Gastrocnemius medialis (tissue), 4 donors: ENCODE results near the gene LRRN2. TPM values are rescaled to one million over a fixed set of nuclear protein-coding genes. Genes with fewer than 3 reads are reported as not detected.

ENCODE experiments used
- ATAC-seq, 2 donors: fragments of 150-250 bp; one replicate each; pipeline ENCODE4 v1.9.1; 2016
- DNase-seq, 2 donors: peaks; one replicate each; pipeline ENCODE4 v3.0.0-alpha.2; 2019
- H3K27ac ChIP-seq, 4 donors: fragments of 200-600 bp; sonication (generic); 1 replicate in 1 of 4; 2 replicates in 3 of 4; pipeline ENCODE4 v1.5.1; 2016 to 2018; ENCODE audit warnings: mild to moderate bottlenecking in 2 of 4, moderate library complexity in 1 of 4
- H3K27me3 ChIP-seq, 3 donors: fragments of 200-600 bp; sonication (generic) in 2 of 3; 1 replicate in 1 of 3; 2 replicates in 2 of 3; pipeline versions ENCODE4 v1.5.1 to v1.6.0; 2016 to 2019; ENCODE audit warnings: mild to moderate bottlenecking in 1 of 3, moderate library complexity in 1 of 3
- H3K36me3 ChIP-seq, 2 donors: fragments of 200-600 bp; sonication (generic) in 1 of 2; one replicate each; pipeline ENCODE4 v1.5.1; 2017 to 2018
- H3K4me1 ChIP-seq, 2 donors: fragments of 200-600 bp; sonication (generic) in 1 of 2; one replicate each; pipeline ENCODE4 v1.5.1; 2016 to 2017; ENCODE audit warnings: mild to moderate bottlenecking in 2 of 2
- H3K4me3 ChIP-seq, 4 donors: fragments of 200-600 bp; sonication (generic) in 3 of 4; 1 replicate in 1 of 4; 2 replicates in 3 of 4; pipeline ENCODE4 v1.5.1; 2016 to 2019; ENCODE audit warnings: mild to moderate bottlenecking in 2 of 4
- H3K9me3 ChIP-seq, 3 donors: fragments of 200-600 bp; sonication (generic) in 2 of 3; 1 replicate in 1 of 3; 2 replicates in 2 of 3; pipeline ENCODE4 v1.5.1; 2016 to 2019
- POLR2A ChIP-seq, 2 donors: fragments of 450-650 bp; IDR thresholded peaks; one replicate each; pipeline ENCODE4 v1.6.1; 2017; ENCODE audit warnings: antibody characterized with exemption in 2 of 2, mild to moderate bottlenecking in 2 of 2, moderate library complexity in 2 of 2
- in situ Hi-C, 4 donors: fragments of 200-750 bp; cut with MboI; loops; one replicate each; pipeline versions ENCODE4 v1.15.0 to v1.8.0; 2017; ENCODE audit warnings: low sequenced_read_pairs in 4 of 4
- intact Hi-C: fragments of 100-400 bp; cut with DNase I; formaldehyde crosslinking; loops from one replicate; pipeline ENCODE4 v1.15.1; 2023; ENCODE audit warnings: low total_unique reads
- total RNA-seq, 4 donors: library from RNA; depleted of rRNA; stranded (reverse); fragments of >200 nt; gene quantifications; one replicate each; pipeline versions ENCODE4 v1.1.0 to v1.2.3, GENCODE V29; 2016
- TF ChIP-seq, protein P1 (sequence below), 5 experiments: fragments of 450-650 bp in 3 of 5; fragments of 200-600 bp in 2 of 5; sonication (generic) in 2 of 5; IDR thresholded peaks in 4 of 5; conservative IDR thresholded peaks in 1 of 5; 1 replicate in 4 of 5; 2 replicates in 1 of 5; pipeline ENCODE4 v1.5.1; 2016 to 2019; ENCODE audit warnings: antibody characterized with exemption in 5 of 5, mild to moderate bottlenecking in 3 of 5, moderate library complexity in 3 of 5

The LRRN2 gene
- total RNA-seq, 4 donors from 2014 or later = 0.46 to 1.1 (median 0.93) TPM

DNA sequence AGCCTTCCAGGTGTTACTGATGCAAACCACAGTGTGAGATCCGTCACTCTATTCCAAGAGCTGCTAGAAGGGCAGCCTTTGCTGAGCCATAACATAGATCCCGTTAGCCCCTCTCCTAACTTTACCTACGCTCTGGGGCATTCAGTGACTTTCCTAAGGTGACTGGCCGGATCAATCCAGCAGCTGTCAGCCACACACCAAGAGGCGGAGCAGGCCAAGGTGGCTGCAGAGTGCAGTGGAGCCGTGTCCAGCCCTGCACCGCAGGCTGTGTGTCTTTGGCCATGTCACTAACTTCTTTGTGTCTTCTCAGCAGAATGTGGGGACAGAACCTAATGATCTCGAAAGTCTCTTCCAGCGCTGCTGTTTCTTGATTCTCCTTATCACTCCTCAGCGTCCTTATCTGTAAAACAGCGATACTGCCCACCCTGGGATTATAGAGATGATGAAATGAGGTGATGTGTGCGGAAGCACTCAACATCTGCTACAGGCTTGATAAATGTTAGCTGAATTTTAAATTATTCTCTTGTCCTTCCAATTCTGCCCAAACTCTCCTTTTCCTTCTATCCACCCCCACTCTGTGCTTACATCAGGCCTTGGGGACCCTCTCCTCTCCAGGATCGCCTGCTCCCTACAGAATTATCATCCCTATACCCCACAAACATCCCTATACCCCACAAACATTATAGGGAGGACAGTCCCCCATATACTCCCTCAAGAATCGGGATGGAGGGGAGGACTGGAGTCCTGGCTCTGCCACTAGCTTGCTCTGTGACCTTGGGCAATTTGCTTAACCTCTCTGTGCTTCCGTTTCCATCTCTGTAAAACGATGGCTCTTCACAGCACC lies 25.8 kb upstream of the LRRN2 start:
- no peak for DNase-seq
- no peak for TF ChIP-seq POLR2A (IDR thresholded peaks at IDR 0.05)
- TF ChIP-seq, protein P1, sequence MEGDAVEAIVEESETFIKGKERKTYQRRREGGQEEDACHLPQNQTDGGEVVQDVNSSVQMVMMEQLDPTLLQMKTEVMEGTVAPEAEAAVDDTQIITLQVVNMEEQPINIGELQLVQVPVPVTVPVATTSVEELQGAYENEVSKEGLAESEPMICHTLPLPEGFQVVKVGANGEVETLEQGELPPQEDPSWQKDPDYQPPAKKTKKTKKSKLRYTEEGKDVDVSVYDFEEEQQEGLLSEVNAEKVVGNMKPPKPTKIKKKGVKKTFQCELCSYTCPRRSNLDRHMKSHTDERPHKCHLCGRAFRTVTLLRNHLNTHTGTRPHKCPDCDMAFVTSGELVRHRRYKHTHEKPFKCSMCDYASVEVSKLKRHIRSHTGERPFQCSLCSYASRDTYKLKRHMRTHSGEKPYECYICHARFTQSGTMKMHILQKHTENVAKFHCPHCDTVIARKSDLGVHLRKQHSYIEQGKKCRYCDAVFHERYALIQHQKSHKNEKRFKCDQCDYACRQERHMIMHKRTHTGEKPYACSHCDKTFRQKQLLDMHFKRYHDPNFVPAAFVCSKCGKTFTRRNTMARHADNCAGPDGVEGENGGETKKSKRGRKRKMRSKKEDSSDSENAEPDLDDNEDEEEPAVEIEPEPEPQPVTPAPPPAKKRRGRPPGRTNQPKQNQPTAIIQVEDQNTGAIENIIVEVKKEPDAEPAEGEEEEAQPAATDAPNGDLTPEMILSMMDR (IDR thresholded peaks at IDR 0.05 in 4 of 5, conservative IDR thresholded peaks at IDR 0.05 in 1 of 5) = no peak
- in situ Hi-C loops = no loop called here
- Histone ChIP-seq H3K27me3 (peaks cover 5 to 20% (median 6%) of the 10 kb centered on the region in 3 donors), H3K4me3 (no peak overlapping the region), H3K27ac (no peak overlapping the region), H3K36me3 (no peaks in the 10 kb centered on the region), H3K9me3 (no peaks in the 10 kb centered on the region), H3K4me1 (peaks cover 0 to 4% of the 10 kb centered on the region in 2 donors)
- ATAC-seq = no peak
- intact Hi-C loops = no loop called here

DNA sequence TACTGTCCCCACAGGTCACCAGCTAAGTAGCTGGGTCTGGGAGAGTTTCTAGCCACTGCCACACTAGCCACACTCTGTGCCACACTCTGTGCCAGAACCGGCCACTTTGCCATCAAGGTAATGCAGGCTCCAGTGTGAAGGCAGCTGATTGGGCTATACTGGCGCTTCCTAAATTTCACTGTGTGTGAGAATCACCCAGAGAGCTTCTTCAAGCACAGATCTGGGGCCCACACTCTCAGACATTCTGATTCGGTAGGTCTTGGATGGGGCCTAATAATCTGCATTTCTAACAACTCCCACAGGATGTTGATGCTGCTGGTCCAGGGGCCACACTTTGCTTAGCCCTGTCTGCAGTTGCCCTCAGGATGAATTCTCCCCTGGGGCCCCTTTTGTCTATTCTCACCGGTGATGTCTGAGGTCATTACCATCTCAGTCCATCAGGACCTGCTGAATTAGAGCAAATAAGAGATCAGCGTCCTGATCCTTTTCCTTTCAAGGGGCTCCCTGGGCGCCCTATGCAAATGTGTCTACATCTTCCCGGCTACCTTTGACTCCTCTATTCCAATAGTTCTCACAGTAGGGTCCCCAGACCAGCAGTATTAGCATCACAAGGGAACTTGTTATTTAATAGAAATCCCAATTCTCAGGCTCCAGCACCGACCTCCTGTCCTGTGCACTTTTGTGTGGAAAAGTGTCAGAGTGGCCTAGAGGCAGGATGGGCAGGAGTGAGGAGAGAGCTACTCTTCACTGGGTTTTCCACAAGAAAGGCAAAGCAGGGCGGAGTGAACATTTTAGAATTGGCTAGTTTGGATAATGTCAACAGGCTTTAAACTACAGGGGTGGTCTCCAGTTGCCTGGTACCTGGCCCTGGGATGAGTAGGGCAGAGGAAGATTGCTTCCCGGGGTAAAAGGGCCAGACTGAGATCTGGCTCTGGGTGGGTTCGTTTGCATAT lies 24.7 kb upstream of the LRRN2 start:
- DNase-seq (no peak), ATAC-seq (no peak)
- intact Hi-C loops (no loop called here), in situ Hi-C loops (no loop called here)
- Histone ChIP-seq H3K27ac (no peak overlapping the region), H3K9me3 (no peaks in the 10 kb centered on the region), H3K27me3 (peaks cover 5 to 20% (median 6%) of the 10 kb centered on the region in 3 donors), H3K36me3 (no peaks in the 10 kb centered on the region), H3K4me3 (no peak overlapping the region), H3K4me1 (peaks cover 0 to 4% of the 10 kb centered on the region in 2 donors)
- TF ChIP-seq, protein P1 (IDR thresholded peaks at IDR 0.05 in 4 of 5, conservative IDR thresholded peaks at IDR 0.05 in 1 of 5) = no peak
- no peak for TF ChIP-seq POLR2A (IDR thresholded peaks at IDR 0.05)

DNA sequence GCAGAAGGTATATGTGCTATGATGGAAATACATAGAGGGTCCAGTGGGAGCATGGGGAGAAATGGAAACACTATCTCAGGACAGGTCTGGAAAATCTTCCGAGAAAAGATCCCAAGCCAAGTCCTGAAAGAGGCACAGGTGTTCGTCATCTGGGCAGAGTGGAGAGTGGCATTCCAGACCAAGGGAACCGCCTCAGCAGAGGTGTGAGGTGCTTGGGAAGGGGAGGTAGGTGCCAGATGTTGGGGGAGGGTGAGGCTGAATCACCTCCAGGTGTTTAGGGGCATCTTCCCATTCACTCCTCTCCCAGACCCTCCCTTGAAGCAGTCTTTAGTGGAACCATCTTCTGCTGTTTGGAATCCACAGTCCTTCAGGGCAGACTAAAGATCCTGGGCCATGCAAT lies 23.5 kb upstream of the LRRN2 start:
- peaks cover 5 to 20% (median 6%) of the 10 kb centered on the region in 3 donors for H3K27me3 ChIP-seq
- in situ Hi-C loops (no loop called here), intact Hi-C loops (no loop called here)
- no peak overlapping the region for H3K4me3 ChIP-seq
- H3K4me1 ChIP-seq = peaks cover 0 to 4% of the 10 kb centered on the region in 2 donors
- ATAC-seq (no peak), DNase-seq (no peak)
- no peaks in the 10 kb centered on the region for H3K9me3 ChIP-seq
- H3K36me3 ChIP-seq = no peaks in the 10 kb centered on the region
- H3K27ac ChIP-seq = no peak overlapping the region
- TF ChIP-seq, protein P1 (IDR thresholded peaks at IDR 0.05 in 4 of 5, conservative IDR thresholded peaks at IDR 0.05 in 1 of 5) = no peak
- TF ChIP-seq POLR2A (IDR thresholded peaks at IDR 0.05) = no peak

DNA sequence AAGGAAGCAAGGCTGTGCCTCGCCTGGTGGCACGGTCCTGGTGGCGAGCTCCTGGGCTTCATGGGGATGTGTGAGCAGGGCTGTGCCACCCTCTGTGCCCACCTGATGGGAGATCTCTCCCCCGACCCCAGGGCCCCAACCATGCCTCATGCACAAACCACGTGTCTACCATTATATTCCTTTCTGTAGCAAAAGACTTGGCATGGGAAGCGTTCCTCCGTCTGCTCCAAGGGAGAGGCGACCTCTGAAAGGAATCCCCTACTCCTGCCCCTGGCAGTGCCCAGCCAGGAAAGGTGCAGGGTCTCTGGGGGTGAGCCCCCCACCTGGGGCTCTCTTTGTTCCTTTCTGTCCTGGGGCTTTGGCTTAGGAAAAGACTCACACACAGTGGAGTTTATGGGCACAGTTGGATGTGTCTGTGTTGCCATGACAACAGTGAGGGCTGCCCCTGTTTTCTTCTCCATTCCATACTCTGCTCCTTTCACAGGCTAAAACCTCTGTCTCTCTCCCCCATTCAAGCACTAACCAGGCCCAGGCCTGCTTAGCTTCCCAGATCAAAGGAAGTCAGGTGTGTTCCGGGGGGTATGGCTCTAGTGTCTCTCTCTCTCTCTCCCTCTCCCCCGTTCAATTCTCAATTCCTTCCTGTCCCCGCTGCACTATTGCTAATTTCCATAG lies 21.4 kb upstream of the LRRN2 start:
- Histone ChIP-seq H3K27ac (no peak overlapping the region), H3K4me3 (no peak overlapping the region), H3K36me3 (no peaks in the 10 kb centered on the region), H3K27me3 (peaks cover 0 to 4% (median 2%) of the 10 kb centered on the region in 3 donors), H3K4me1 (no peaks in the 10 kb centered on the region), H3K9me3 (no peaks in the 10 kb centered on the region)
- no peak for ATAC-seq
- TF ChIP-seq POLR2A (IDR thresholded peaks at IDR 0.05) = no peak
- intact Hi-C loops (no loop called here), in situ Hi-C loops (no loop called here)
- DNase-seq = no peak
